ENCODE measurements around the gene ANG.

GRCh38 chr14:20720741-20721140, 32.2 kb downstream of the ANG start:
- no peak for TF ChIP-seq ZNF384 (IDR thresholded peaks at IDR 0.05; ENCODE audit: low read depth, low read length)
- no peak for TF ChIP-seq MNT (conservative IDR thresholded peaks at IDR 0.05)
- no peak for TF ChIP-seq YY1 (IDR thresholded peaks at IDR 0.05; ENCODE audit: borderline replicate concordance in 1 of 3, control insufficient read depth in 1 of 3, extremely low read depth in 1 of 3, insufficient read depth in 3 of 3, insufficient read length in 1 of 3, insufficient replicate concordance in 2 of 3, low read depth in 1 of 3, low read length in 2 of 3)
- TF ChIP-seq, protein P1, sequence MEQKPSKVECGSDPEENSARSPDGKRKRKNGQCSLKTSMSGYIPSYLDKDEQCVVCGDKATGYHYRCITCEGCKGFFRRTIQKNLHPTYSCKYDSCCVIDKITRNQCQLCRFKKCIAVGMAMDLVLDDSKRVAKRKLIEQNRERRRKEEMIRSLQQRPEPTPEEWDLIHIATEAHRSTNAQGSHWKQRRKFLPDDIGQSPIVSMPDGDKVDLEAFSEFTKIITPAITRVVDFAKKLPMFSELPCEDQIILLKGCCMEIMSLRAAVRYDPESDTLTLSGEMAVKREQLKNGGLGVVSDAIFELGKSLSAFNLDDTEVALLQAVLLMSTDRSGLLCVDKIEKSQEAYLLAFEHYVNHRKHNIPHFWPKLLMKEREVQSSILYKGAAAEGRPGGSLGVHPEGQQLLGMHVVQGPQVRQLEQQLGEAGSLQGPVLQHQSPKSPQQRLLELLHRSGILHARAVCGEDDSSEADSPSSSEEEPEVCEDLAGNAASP (IDR thresholded peaks at IDR 0.05), result no peak
- no peak for TF ChIP-seq ELF1 (tag; IDR thresholded peaks at IDR 0.05)
- no peak for TF ChIP-seq MYC (IDR thresholded peaks at IDR 0.05; ENCODE audit: low read depth, low read length)
- TF ChIP-seq MYC (CRISPR knock-in tag; IDR thresholded peaks at IDR 0.05; ENCODE audit: borderline replicate concordance, low read depth), result no peak
- TF ChIP-seq REST (IDR thresholded peaks at IDR 0.05; ENCODE audit: borderline replicate concordance), result no peak
- TF ChIP-seq REST (CRISPR knock-in tag; IDR thresholded peaks at IDR 0.05; ENCODE audit: low read depth), result no peak
